Stimulated activated CD4-positive, alpha-beta T cell treated with anti-CD3 and anti-CD28 coated beads, Interleukin-12 subunit alpha, Interleukin-12 subunit beta, amount 100 ng/mL, for 24 hours (primary cell): ENCODE data around the gene IGF2BP3.

Source experiments
- DNase-seq, 2 experiments: peaks; one replicate each; pipeline ENCODE4 v3.0.0-alpha.2; 2020; ENCODE audit warnings: low read depth in 2 of 2

Gene IGF2BP3

DNA sequence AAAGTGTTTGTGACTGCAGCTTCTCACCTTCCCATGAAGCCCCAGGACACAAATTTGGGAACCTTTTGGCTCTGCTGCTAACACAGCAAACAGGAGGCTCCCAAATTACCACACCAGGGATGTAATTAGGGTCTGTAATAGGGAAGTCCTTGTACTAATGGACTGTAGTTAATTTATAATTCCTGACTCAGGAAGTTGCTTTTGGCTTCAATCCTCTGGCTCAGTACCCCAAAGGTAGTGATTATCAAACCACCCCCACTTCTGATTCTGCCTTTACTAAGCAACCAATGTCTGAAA is 174.9 kb downstream of the IGF2BP3 start:
- DNase-seq, result no peak

DNA sequence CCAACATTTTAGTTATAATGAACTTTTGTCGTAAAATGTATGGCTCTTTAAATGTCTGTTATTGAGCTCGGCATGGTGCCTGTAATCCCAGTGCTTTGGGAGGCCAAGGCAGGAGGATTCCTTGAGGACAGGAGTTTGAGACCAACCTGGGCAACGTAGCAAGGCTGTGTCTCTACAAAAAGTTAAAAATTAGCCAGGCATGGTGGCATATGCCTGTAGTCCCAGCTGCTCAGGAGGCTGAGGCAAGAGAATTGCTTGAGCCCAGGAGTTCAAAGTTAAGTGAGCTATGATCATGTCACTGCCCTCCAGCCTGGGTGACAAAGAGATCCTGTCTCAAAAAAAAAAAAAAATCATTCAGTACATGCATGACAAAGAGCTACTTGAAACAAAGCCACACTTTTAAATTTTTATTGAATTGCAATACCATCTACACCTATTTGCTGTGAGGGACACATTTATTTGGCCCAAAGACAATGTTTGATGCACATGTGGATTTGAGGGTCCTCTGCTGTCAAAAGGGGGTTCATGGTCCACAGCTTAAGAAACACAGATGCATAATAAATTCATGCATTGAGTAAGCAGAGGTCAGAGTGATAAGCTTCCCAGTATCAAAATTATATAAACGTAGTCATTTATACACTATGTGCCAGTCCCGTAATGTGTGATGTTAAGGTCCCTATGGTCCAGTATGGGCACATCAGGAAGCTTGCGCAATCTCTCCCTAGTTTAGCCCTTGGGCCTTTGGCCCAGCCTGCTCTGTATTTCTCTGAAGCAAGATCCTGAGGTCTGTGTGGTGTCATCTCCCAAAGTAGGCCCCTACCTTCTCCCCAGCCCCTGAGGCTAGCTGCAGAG is 175.5 kb downstream of the IGF2BP3 start:
- DNase-seq, result no peak

- no peak for DNase-seq
Observed at GRCh38 chr7:23293500-23294073, 176.7 kb downstream of the IGF2BP3 start.

DNA sequence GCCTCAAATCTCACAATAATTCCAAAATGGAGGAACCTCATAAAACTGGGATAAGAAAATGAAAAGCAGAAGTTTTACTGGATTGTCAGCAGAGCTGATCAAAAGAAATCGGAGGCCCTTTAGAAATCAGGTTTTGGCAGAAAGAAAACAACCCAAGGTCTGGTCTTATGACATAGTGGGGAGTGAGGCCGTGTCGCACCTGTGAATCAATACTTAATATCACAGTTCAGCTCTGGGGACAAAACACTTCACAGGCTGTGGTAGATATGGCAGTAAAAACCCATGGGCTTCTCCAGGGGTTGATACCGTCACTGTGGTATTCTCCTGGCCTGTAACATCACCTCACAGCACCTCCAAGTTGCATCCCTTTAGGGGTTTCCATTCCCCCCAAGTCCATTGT is 177.7 kb downstream of the IGF2BP3 start:
- DNase-seq, result no peak

GRCh38 chr7:23291957-23292560 is 178.2 kb downstream of the IGF2BP3 start:
- DNase-seq, result no peak

- DNase-seq, result no peak
Observed at GRCh38 chr7:23290993-23291392, 179.3 kb downstream of the IGF2BP3 start.

GRCh38 chr7:23287612-23288011 is 182.7 kb downstream of the IGF2BP3 start:
- DNase-seq, result no peak

DNA sequence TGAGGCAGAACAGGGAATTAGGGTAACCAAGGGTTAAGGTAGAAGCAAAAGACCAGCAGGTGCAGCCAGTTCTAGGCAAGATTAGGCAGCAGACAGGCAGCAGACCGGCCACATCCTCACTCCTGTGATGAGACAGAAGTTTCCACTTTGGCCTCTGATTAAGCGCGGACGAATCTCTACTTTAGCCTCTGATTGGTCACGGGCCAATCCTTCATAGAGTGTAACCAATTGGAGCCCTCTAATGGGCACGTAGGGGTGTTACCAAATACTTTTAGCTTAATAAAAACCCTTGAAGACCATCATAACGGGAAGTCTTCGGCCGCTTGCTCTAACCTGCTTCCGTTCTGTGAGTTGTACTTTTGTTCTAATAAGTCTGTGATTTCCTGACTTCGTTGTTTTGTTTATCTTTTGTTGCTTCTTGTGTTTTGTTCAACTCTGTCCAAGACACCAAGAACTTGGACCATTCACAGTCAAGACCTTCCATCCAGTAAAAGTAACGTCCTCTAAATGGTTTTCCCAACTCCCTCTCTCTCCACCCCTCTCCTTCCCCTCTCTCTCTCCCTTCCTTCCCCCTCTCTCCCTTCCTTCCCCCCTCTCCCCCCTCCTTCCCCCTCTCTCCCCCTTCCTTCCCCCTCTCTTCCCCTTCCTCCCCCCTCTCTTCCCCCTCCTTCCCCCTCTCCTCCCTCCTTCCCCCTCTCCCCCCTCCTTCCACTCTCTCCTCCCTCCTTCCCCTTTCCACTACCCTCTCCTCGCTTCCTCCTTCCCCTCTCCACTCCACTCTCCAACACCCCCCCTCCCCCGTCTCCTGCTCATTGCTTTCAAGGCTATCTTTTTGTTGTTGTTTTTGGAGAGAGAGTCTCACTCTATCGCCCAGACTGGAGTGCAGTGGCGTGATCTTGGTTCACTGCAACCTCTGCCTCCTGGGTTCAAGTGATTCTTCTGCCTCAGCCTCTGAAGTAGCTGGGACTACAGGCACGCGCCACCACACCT is 184.3 kb downstream of the IGF2BP3 start:
- no peak for DNase-seq

- no peak for DNase-seq
Observed at GRCh38 chr7:23284871-23285270, 185.4 kb downstream of the IGF2BP3 start.

- no peak for DNase-seq
Observed at GRCh38 chr7:23283086-23283485, 187.2 kb downstream of the IGF2BP3 start.

- DNase-seq, result no peak
Observed at GRCh38 chr7:23279819-23280525, 190.3 kb downstream of the IGF2BP3 start.

DNA sequence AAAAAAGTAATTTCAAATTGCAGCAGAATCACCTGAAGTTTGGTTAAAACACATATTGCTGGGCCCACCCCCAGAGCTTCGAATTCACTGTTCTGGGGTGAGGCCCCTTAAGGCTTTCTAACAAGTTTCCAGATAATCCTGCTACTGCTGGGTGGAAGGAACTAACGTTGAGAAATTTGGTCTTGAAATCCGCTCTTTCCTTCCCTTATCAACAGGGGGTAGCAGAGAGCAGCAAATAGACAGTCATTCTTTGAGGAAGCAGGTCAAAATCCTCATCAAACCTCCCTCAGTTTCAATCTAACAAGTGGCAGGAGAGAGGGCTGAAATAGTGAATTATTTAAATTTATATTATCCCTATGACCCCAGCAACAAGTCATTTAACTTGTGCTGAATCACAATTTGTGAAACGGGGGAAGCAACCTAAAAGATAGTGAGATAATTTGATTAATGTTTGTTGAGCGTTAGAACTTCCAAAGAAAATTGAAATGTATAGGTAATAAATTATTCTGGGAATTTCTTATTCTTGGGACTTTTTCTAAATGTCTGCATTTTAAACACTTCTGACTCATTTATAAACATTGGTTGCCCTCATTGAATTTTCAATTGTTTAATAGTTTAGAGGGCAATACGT is 192.8 kb downstream of the IGF2BP3 start:
- DNase-seq, result no peak

DNA sequence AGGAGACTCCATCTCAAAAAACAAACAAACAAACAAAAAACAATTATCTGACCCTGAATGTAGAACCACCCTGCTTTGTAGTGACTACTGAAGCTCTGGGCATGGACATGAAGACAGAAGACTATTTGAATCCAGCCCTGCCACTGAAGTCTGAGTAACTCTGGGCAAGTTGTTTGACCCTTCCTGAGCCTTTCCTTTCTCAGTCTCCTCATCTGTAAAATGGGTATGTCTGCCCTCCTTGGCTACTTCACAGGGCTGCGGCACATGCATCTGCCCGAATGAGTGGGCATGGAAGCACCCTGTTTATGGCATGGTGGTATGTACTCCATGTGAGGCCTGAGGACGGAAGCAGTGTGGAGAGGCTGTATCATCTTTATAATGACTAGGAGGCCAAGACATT is 193.3 kb downstream of the IGF2BP3 start:
- DNase-seq, result no peak

DNA sequence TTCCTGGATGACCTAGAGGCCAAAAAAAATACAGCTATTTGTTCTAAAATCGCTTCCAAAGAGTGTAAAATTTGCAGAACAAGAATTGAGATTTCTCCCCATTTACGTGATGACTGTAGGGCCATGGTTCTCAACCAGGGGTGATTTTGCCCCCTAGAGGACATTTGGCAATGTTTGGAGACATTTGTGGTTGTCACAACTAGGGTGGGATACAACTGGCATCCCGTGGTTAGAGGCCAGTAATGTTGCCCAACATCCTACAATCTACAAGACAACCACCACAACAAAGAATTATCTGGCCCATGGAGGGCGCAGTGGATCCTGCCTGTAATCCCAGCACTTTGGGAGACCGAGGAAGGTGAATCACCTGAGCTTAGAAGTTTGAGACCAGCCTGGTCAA is 193.9 kb downstream of the IGF2BP3 start:
- DNase-seq, result no peak

- no peak for DNase-seq
Observed at GRCh38 chr7:23275912-23276311, 194.4 kb downstream of the IGF2BP3 start.

- peak; percentile 74 to 93 for DNase-seq
Observed at GRCh38 chr7:23273141-23273599, 197.1 kb downstream of the IGF2BP3 start.

DNA sequence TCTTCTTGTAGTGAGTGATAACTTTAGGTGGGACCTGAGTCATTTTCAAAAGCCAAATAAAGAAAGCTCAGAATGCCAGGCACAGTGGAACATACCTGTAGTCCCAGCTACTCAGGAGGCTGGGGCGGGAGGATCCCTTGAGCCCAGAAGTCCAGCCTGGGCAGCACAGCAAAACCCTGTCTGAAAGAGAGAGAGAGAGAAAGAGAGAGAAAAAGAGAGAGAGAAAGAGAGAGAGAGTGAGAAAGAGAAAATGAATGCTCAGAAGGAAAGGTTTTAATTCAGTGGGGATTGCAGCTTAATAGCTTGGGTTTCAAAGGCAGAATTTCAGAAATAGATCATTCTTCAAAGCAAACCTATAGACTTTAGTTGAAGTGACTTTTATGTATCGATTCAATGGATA is 198.0 kb downstream of the IGF2BP3 start:
- DNase-seq, result no peak

GRCh38 chr7:23268746-23269145 is 201.5 kb downstream of the IGF2BP3 start:
- no peak for DNase-seq

GRCh38 chr7:23268167-23268566 is 202.1 kb downstream of the IGF2BP3 start:
- no peak for DNase-seq

- no peak for DNase-seq
Observed at GRCh38 chr7:23267357-23267756, 202.9 kb downstream of the IGF2BP3 start.

DNA sequence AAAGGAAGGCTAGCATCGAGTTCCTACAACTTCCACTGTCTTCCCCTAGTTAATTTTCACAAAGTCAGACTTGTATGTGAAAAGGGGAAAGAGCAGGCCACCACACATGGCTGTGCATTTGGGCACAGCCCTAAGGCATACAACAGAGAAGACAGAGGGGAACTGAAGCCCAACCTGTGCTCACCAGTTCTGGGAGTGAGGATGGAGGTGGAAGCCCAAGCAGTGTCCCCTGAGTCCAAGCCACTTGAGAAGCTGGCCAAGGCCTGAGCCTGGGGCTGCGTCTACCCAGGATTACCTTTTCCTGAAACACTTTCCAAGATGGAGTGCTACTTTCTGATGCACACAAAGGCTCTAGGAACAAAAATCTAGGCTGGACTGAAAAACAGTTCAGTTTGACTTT is 203.4 kb downstream of the IGF2BP3 start:
- no peak for DNase-seq
